Astrocyte of the cerebellum (primary cell): ENCODE data around the gene TBC1D16.

ENCODE experiments used
- DNase-seq: peaks from one replicate; pipeline ENCODE4 v3.0.0-alpha.2; 2011; ENCODE audit warnings: low read depth
- H3K4me3 ChIP-seq: 2 replicates; pipeline ENCODE4 v1.5.1; 2011; ENCODE audit warnings: mild to moderate bottlenecking, low read depth, low read length, moderate library complexity
- in situ Hi-C: cut with HindIII; loops from 2 replicates; pipeline ENCODE4 v1.10.0; 2017; ENCODE audit warnings: low sequenced_read_pairs
- TF ChIP-seq, protein P1 (sequence below): IDR thresholded peaks from 2 replicates; pipeline ENCODE4 v1.5.1; 2012; ENCODE audit warnings: low read length, low read depth, moderate library complexity, mild to moderate bottlenecking; ENCODE audit errors: missing control alignments

Gene TBC1D16

DNA sequence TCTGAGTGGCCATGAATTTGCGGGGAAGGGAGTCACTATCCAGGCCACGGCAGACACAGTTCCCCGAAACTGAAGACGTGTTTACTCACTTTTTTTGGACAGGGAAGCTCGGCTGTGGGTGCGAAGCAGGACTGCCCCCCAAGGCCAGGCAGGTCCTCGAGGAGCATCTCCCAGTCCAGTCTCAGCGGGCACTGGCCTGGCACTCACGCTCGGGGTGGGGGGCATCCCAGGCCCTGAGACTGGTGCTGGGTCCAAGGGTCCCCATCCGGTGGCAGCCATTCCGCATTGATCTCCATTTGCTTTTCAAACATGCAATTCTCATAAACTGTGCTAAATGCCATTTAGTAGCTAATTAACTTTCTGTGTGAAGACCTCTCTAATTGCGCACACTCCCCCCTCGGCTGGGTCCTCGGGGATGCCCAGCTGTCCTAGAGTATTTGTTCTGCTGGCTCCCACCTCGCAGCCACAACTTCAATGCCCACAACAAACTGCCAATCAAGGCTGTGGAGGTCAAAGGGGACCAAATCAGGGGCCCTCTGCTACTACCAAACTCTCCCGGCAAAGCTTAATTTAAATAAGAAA is 50.2 kb downstream of the TBC1D16 start:
- no peak for DNase-seq
- in situ Hi-C loops = no loop called here
- no peak overlapping the region for H3K4me3 ChIP-seq
- TF ChIP-seq, protein P1, sequence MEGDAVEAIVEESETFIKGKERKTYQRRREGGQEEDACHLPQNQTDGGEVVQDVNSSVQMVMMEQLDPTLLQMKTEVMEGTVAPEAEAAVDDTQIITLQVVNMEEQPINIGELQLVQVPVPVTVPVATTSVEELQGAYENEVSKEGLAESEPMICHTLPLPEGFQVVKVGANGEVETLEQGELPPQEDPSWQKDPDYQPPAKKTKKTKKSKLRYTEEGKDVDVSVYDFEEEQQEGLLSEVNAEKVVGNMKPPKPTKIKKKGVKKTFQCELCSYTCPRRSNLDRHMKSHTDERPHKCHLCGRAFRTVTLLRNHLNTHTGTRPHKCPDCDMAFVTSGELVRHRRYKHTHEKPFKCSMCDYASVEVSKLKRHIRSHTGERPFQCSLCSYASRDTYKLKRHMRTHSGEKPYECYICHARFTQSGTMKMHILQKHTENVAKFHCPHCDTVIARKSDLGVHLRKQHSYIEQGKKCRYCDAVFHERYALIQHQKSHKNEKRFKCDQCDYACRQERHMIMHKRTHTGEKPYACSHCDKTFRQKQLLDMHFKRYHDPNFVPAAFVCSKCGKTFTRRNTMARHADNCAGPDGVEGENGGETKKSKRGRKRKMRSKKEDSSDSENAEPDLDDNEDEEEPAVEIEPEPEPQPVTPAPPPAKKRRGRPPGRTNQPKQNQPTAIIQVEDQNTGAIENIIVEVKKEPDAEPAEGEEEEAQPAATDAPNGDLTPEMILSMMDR = no peak

DNA sequence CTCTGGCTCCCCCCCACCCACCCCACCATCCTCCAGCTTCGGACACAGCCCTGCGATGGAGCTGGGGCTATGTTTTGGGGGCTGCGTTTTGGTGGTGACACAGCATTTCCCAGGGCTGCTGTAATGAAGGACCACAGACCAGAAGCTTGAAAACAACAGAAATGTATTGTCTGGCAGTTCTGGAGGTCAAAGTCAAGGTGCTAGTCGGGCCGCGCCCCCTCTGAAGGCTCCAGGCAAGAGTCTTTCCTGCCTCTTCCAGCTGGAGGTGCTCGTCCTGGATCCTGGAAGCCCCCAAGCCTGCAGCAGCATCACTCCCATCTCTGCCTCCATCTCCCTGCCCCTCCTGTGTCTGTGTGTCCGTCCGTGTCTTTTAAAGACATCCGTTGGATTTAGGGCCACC is 50.8 kb downstream of the TBC1D16 start:
- TF ChIP-seq, protein P1 = no peak
- DNase-seq = no peak
- H3K4me3 ChIP-seq = no peak overlapping the region
- in situ Hi-C loops = no loop called here

DNA sequence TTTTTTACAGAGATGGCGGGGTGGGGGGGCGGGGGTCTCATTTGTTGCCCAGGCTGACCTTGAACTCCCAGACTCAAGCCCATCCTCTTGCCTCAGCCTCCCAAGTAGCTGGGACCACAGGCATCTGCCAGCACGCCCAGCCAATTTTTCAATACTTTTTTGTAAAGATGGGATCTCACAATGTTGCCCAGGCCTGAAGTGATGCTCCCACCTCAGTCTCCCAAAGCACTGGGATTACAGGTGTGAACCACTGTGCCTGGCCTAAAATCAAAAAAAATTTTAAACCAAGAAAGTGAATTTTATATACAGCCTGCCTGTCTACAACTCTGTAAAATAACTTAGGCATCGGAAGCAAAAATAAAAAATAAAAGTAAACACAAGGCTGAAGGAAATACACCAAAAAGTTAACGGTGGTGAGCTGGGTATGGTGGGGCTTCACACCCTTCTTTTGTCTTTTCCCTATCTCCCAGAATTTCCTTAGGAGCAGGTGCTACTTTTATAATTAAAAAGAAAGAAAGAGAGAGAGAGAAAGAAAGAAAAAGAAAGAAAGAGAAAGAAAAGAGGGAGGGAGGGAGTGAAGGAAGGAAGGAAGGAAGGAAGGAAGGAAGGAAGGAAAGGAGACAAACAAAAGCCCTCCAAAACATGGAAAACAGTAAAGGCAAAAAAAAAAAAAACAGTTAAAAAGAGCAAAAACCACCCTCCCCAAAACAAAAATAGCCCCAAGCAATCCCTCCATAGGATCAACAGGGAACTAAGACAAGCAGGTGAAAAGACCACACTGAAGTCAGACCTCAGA is 51.4 kb downstream of the TBC1D16 start:
- no peak overlapping the region for H3K4me3 ChIP-seq
- TF ChIP-seq, protein P1 = no peak
- no peak for DNase-seq
- in situ Hi-C loops = no loop called here

DNA sequence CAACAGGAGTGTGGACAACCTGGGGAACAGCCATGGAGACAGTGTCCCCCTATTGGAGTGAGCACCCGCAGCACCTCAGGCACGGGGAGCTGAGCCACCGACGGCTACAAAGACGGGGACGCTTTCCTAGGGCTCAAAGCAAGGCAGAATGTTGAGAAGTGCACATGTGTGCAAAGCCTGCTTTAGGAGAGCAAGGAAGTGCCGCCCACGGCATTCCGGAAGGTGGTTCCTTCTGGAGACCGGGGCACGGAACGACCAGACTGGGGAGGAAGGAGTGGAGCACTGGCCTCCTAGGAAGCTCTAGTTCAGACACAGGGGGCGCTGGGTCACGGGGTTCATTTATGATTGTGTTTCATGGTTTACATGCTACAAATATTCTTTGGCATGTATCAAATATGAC is 52.2 kb downstream of the TBC1D16 start:
- no peak overlapping the region for H3K4me3 ChIP-seq
- in situ Hi-C loops = no loop called here
- no peak for DNase-seq
- TF ChIP-seq, protein P1 = no peak

- in situ Hi-C loops = no loop called here
- TF ChIP-seq, protein P1 = no peak
- no peak overlapping the region for H3K4me3 ChIP-seq
- no peak for DNase-seq
These were observed 52.7 kb downstream of the TBC1D16 start for GRCh38 chr17:79982986-79983385.

- TF ChIP-seq, protein P1 = no peak
- H3K4me3 ChIP-seq = no peak overlapping the region
- DNase-seq = no peak
- in situ Hi-C loops = no loop called here
These were observed 54.0 kb downstream of the TBC1D16 start for GRCh38 chr17:79981661-79982101.
